ENCODE results near the gene NDUFAF7. TPM values are rescaled to one million over a fixed set of nuclear protein-coding genes. Genes with fewer than 3 reads are reported as not detected.

Gene NDUFAF7
- total and polyA plus RNA-seq, 2 of the 13 experiments (the other 11 are each of a cell fraction or from before 2014, with no cell fraction given), result 27.0 to 40.8 TPM

DNA sequence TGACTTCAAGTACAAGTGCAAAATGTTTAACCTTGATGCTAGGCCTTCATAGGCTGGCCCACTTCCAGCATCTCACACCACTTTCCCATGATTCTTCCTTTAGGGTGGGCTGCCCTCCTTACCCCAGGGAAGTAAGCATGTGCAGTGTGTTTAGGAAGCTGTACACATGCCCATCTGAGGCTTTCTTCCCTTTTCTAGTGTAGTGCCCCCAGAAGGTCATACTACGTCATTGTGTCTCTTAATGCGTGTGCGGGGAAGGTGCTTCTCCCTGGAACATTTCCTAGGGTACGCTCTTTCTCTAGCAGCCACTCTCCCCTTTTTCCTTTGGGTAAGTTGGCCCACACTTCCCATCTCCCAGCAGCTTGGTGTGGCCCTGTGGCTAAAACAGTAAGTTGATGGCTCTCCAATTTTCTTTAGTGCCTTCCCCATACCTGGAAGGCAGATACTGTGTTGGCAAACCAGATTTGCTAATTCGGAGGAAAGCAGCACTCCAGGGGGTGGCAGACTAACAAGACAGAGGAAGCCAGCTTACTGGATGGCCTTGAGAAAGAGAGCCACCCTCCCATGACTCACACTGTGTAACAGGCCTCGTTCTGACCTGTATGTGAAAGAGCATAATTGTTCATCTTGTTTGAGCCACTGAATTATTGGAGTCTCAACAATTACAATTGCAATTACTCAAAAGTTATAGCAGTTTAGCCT lies 41.9 kb upstream of the NDUFAF7 start (continued):
- TF ChIP-seq ZNF781 (CRISPR knock-in tag; IDR thresholded peaks at IDR 0.05; ENCODE audit: borderline replicate concordance, not compliant biosample characterization), result no peak
- peak; percentile 52; the same call in 1 of the 2 replicates for TF ChIP-seq ZNF792 (CRISPR knock-in tag; IDR thresholded peaks at IDR 0.05)
- no peak for TF ChIP-seq ZNF253 (CRISPR knock-in tag; IDR thresholded peaks at IDR 0.05; ENCODE audit: borderline replicate concordance)
- no peak for TF ChIP-seq CENPX (CRISPR knock-in tag; IDR thresholded peaks at IDR 0.05)
- TF ChIP-seq FOXA3 (CRISPR knock-in tag; IDR thresholded peaks at IDR 0.05), result peak; percentile 85
- no peak for TF ChIP-seq PLRG1 (conservative IDR thresholded peaks at IDR 0.05)
- TF ChIP-seq ZFP36L1 (CRISPR knock-in tag; IDR thresholded peaks at IDR 0.05), result no peak
- TF ChIP-seq ZSCAN22 (CRISPR knock-in tag; IDR thresholded peaks at IDR 0.05), result no peak
- TF ChIP-seq, protein P1, sequence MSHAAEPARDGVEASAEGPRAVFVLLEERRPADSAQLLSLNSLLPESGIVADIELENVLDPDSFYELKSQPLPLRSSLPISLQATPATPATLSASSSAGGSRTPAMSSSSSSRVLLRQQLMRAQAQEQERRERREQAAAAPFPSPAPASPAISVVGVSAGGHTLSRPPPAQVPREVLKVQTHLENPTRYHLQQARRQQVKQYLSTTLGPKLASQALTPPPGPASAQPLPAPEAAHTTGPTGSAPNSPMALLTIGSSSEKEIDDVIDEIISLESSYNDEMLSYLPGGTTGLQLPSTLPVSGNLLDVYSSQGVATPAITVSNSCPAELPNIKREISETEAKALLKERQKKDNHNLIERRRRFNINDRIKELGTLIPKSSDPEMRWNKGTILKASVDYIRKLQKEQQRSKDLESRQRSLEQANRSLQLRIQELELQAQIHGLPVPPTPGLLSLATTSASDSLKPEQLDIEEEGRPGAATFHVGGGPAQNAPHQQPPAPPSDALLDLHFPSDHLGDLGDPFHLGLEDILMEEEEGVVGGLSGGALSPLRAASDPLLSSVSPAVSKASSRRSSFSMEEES (CRISPR knock-in tag; IDR thresholded peaks at IDR 0.05), result peak; percentile 49; the same call in 1 of the 2 replicates
- TF ChIP-seq ZNF839 (CRISPR knock-in tag; IDR thresholded peaks at IDR 0.05; ENCODE audit: borderline replicate concordance), result no peak
- no peak for TF ChIP-seq ZNF367 (CRISPR knock-in tag; IDR thresholded peaks at IDR 0.05; ENCODE audit: borderline replicate concordance)
- peak; percentile 48; the same call in 1 of the 2 replicates for TF ChIP-seq ETV5 (CRISPR knock-in tag; IDR thresholded peaks at IDR 0.05; ENCODE audit: borderline replicate concordance)
- TF ChIP-seq TARDBP (CRISPR knock-in tag; IDR thresholded peaks at IDR 0.05), result no peak
- TF ChIP-seq ETV6 (CRISPR knock-in tag; conservative IDR thresholded peaks at IDR 0.05), result no peak
- TF ChIP-seq NR1H2 (CRISPR knock-in tag; IDR thresholded peaks at IDR 0.05; ENCODE audit: borderline replicate concordance, low read depth), result no peak
- TF ChIP-seq FOXK1 (CRISPR knock-in tag; IDR thresholded peaks at IDR 0.05; ENCODE audit: borderline replicate concordance, low read depth), result peak; percentile 20; the same call in 1 of the 2 replicates
- TF ChIP-seq ZNF576 (CRISPR knock-in tag; IDR thresholded peaks at IDR 0.05), result no peak
- no peak for TF ChIP-seq RAD21 (CRISPR knock-in tag; IDR thresholded peaks at IDR 0.05)
- no peak for TF ChIP-seq SMAD3 (CRISPR knock-in tag; IDR thresholded peaks at IDR 0.05)
- TF ChIP-seq HNRNPH1 (optimal IDR thresholded peaks at IDR 0.05; ENCODE audit: low read depth, low read length), result no peak
- TF ChIP-seq ZZZ3 (CRISPR knock-in tag; IDR thresholded peaks at IDR 0.05; ENCODE audit: borderline replicate concordance), result no peak
- no peak for TF ChIP-seq ATRX (CRISPR knock-in tag; IDR thresholded peaks at IDR 0.05; ENCODE audit: borderline replicate concordance)
- peak; percentile 80; the same call in 1 of the 2 replicates for TF ChIP-seq ZNF572 (CRISPR knock-in tag; IDR thresholded peaks at IDR 0.05)
- peak; percentile 61; the same call in 1 of the 2 replicates for TF ChIP-seq YEATS2 (CRISPR knock-in tag; IDR thresholded peaks at IDR 0.05; ENCODE audit: borderline replicate concordance)
- TF ChIP-seq RXRA (CRISPR knock-in tag; IDR thresholded peaks at IDR 0.05), result 0 out of 2 replicates have a peak, but pooled peaks have one; percentile 43
- TF ChIP-seq ZNF317 (CRISPR knock-in tag; IDR thresholded peaks at IDR 0.05), result peak; percentile 28; the same call in 1 of the 2 replicates
- peak; percentile 41; the same call in 1 of the 2 replicates for TF ChIP-seq ZNF605 (CRISPR knock-in tag; IDR thresholded peaks at IDR 0.05)
- no peak for TF ChIP-seq GRHL1 (CRISPR knock-in tag; conservative IDR thresholded peaks at IDR 0.05)
- TF ChIP-seq TBX2 (CRISPR knock-in tag; IDR thresholded peaks at IDR 0.05; ENCODE audit: borderline replicate concordance), result peak; percentile 46; the same call in 1 of the 2 replicates
